Psoas muscle (tissue), 8 donors: ENCODE data around the gene HSD17B12. TPM values are rescaled to one million over a fixed set of nuclear protein-coding genes. Genes with fewer than 3 reads are reported as not detected.

Experiments
- ATAC-seq, 4 donors: fragments of 200-7000 bp; cut with Tn5 transposase; one replicate each; pipeline ENCODE4 v1.9.1; 2020; ENCODE audit warnings: moderate library complexity in 3 of 4, mild to moderate bottlenecking in 2 of 4
- DNase-seq, 2 donors: peaks; one replicate each; pipeline ENCODE4 v3.0.0-alpha.2; 2020
- H3K27ac ChIP-seq: fragments of 200-600 bp; one replicate; pipeline ENCODE4 v1.8.0; 2022
- H3K27me3 ChIP-seq, 3 donors: fragments of 200-600 bp in 1 of 3; one replicate each; pipeline versions ENCODE4 v1.6.1 to v1.8.0; 2013 to 2022; ENCODE audit warnings: low read length in 2 of 3, mild to moderate bottlenecking in 2 of 3, moderate library complexity in 1 of 3; ENCODE audit not compliant: insufficient read depth in 3 of 3
- H3K36me3 ChIP-seq, 2 donors: fragments of 200-600 bp in 1 of 2; one replicate each; pipeline versions ENCODE4 v1.6.1 to v1.8.0; 2013 to 2022; ENCODE audit warnings: low read depth in 1 of 2, mild to moderate bottlenecking in 1 of 2, moderate library complexity in 1 of 2; ENCODE audit not compliant: insufficient read depth in 1 of 2
- H3K4me1 ChIP-seq: fragments of 200-600 bp; one replicate; pipeline ENCODE4 v1.8.0; 2022
- H3K4me3 ChIP-seq: fragments of 200-600 bp; one replicate; pipeline ENCODE4 v1.8.0; 2022; ENCODE audit warnings: mild to moderate bottlenecking
- H3K9me3 ChIP-seq: fragments of 200-600 bp; one replicate; pipeline ENCODE4 v1.8.0; 2022
- CTCF ChIP-seq: fragments of 200-600 bp; IDR thresholded peaks from one replicate; pipeline ENCODE4 v1.8.0; 2022; ENCODE audit warnings: antibody characterized with exemption
- WGBS, 3 donors: extraction: QIAGEN DNeasy Blood & Tissue Kit; methylation state at CpG; one replicate each; pipeline versions ENCODE4 v1.1.6 to v1.1.7; 2013; 5-methylcytosine and 5-hydroxymethylcytosine counted together
- intact Hi-C, 2 donors: fragments of 100-400 bp; cut with DNase I; formaldehyde crosslinking; loops; one replicate each; pipeline versions ENCODE4 v1.11.0 to v1.14.2; 2022
- polyA plus RNA-seq, 3 donors: library from polyadenylated mRNA; stranded (reverse); fragments of 200-250 nt; gene quantifications; one replicate each; pipeline ENCODE4 v1.2.3, GENCODE V29; 2013
- total RNA-seq, 4 donors: library from RNA; stranded (reverse); fragmentation: NEBNext Ultra II Directional in 2 of 4; extraction: Animal tissue kit (Norgen Biotek cat#: 25700) in 2 of 4; gene quantifications; one replicate each; pipeline versions ENCODE4 v1.2.1 to v1.2.4, GENCODE V29; 2021 to 2023
- donor health status: healthy with polysubstance abuse.
- donor health status: DM: no; HTN: no; CAD: no; lungs with moderate emphysema.
- donor health status: Bipolar disorder and iron deficiency.
- donor health status: healthy.
- donor health status: DM: yes; HTN: yes; CAD: no.
- donor health status: DM: no; HTN: no; CAD: no.
- donor health status: DM: no; HTN: no; CAD: no.
- donor health status: DM: yes; HTN: yes; CAD: no.

The HSD17B12 gene
- total and polyA plus RNA-seq, 7 donors, result 29.2 to 82.0 (median 45.0) TPM

GRCh38 chr11:43748095-43748494 lies 67.6 kb downstream of the HSD17B12 start:
- no peaks in the 10 kb centered on the region for H3K4me1 ChIP-seq
- no peak overlapping the region for H3K4me3 ChIP-seq
- ATAC-seq (no peak), DNase-seq (no peak)
- 95 to 100% (median 98%) methylated on average over 2 of the region's 2 CpGs for WGBS, 3 donors
- H3K9me3 ChIP-seq, result peaks cover 3% of the 10 kb centered on the region
- no peak for TF ChIP-seq CTCF
- H3K36me3 ChIP-seq, result peaks cover 0 to 3% of the 10 kb centered on the region in 2 donors
- no peaks in the 10 kb centered on the region for H3K27me3 ChIP-seq
- no peak overlapping the region for H3K27ac ChIP-seq
- intact Hi-C loops, result no loop called here

GRCh38 chr11:43751726-43752125 lies 71.2 kb downstream of the HSD17B12 start:
- Histone ChIP-seq H3K4me1 (no peaks in the 10 kb centered on the region), H3K27ac (no peak overlapping the region), H3K36me3 (peaks cover 0 to 32% of the 10 kb centered on the region in 2 donors), H3K27me3 (no peaks in the 10 kb centered on the region), H3K9me3 (peaks cover 3% of the 10 kb centered on the region), H3K4me3 (no peak overlapping the region)
- no peak for DNase-seq
- 89 to 95% (median 94%) methylated on average over 4 of the region's 4 CpGs for WGBS, 3 donors
- TF ChIP-seq CTCF, result no peak
- no peak for ATAC-seq
- intact Hi-C loops, result no loop called here

- H3K4me3 ChIP-seq, result no peak overlapping the region
- no peak for DNase-seq
- TF ChIP-seq CTCF, result no peak
- no peaks in the 10 kb centered on the region for H3K4me1 ChIP-seq
- intact Hi-C loops, result no loop called here
- H3K27ac ChIP-seq, result no peak overlapping the region
- H3K36me3 ChIP-seq, result peaks cover 0 to 32% of the 10 kb centered on the region in 2 donors
- ATAC-seq, result no peak
- WGBS, 3 donors, result 81 to 94% (median 84%) methylated on average over 3 of the region's 3 CpGs
- no peaks in the 10 kb centered on the region for H3K9me3 ChIP-seq
- H3K27me3 ChIP-seq, result no peaks in the 10 kb centered on the region
These were observed 76.0 kb downstream of the HSD17B12 start for GRCh38 chr11:43756575-43756974.

GRCh38 chr11:43758927-43759326 lies 78.4 kb downstream of the HSD17B12 start:
- intact Hi-C loops, result no loop called here
- 47 to 62% (median 51%) methylated on average over 4 of the region's 4 CpGs for WGBS, 3 donors
- no peak overlapping the region for H3K27ac ChIP-seq
- TF ChIP-seq CTCF, result no peak
- no peaks in the 10 kb centered on the region for H3K27me3 ChIP-seq
- DNase-seq, result no peak
- peaks cover 0 to 28% of the 10 kb centered on the region in 2 donors for H3K36me3 ChIP-seq
- H3K9me3 ChIP-seq, result no peaks in the 10 kb centered on the region
- H3K4me1 ChIP-seq, result no peaks in the 10 kb centered on the region
- no peak for ATAC-seq
- H3K4me3 ChIP-seq, result no peak overlapping the region

GRCh38 chr11:43760902-43761301 lies 80.4 kb downstream of the HSD17B12 start:
- H3K4me1 ChIP-seq, result no peaks in the 10 kb centered on the region
- peaks cover 0 to 12% of the 10 kb centered on the region in 2 donors for H3K36me3 ChIP-seq
- ATAC-seq, result no peak
- no peak overlapping the region for H3K27ac ChIP-seq
- 69 to 77% (median 71%) methylated on average over 2 of the region's 2 CpGs for WGBS, 3 donors
- DNase-seq, result no peak
- TF ChIP-seq CTCF, result no peak
- H3K4me3 ChIP-seq, result no peak overlapping the region
- H3K9me3 ChIP-seq, result peaks cover 10% of the 10 kb centered on the region
- no peaks in the 10 kb centered on the region for H3K27me3 ChIP-seq
- intact Hi-C loops, result no loop called here
